Stimulated activated CD4-positive, alpha-beta T cell treated with anti-CD3 and anti-CD28 coated beads, Interleukin-1b, Interleukin-23, amount 100 ng/mL, for 1 hour (primary cell): ENCODE data around the gene NR5A2.

Experiments
- DNase-seq, 2 donors: peaks; one replicate each; pipeline ENCODE4 v3.0.0-alpha.2; 2020; ENCODE audit warnings: low read depth in 2 of 2

Gene NR5A2

GRCh38 chr1:200124309-200124708 is 96.8 kb downstream of the NR5A2 start:
- no peak for DNase-seq

GRCh38 chr1:200128081-200128480 is 100.6 kb downstream of the NR5A2 start:
- no peak for DNase-seq

GRCh38 chr1:200128944-200129879 is 101.7 kb downstream of the NR5A2 start:
- no peak for DNase-seq

- no peak for DNase-seq
Measured at GRCh38 chr1:200130552-200130951, 103.0 kb downstream of the NR5A2 start.

GRCh38 chr1:200131551-200132125 is 104.1 kb downstream of the NR5A2 start:
- DNase-seq = no peak

DNA sequence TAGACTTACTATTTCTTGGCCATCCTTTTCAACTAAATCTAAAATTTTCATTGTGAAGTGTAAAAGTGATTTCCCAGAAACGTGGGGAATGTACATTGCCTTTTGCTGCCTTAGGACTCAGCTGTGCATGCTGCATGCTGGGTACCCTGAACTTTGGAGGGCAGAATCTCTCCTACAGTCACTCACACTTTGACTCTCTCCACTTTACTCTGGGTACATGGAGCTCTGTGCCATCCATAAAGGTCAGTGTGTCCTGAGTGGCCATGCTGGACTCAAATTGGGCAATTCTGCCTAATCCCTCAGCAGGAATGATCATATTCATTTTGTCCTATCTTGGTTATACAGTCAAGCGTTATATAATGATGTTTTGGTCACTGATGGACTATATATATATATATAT is 105.6 kb downstream of the NR5A2 start:
- DNase-seq = no peak

DNA sequence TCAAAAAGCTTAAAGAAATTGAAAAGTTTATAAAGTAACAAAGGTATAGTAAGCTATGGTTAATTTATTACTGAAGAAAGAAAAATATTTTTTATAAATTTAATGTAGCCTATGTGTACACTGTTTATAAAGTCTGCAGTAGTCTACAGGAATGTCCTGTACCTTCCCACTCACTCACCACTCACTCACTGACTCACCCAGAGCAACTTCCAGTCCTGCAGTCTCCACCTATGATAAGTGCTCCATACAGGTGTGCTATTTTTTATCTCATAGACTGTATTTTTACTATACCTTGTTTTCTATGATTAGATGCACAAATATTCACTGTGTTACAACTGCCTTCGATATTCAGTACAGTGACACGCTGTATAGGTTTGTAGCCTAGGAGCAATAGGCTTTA is 106.6 kb downstream of the NR5A2 start:
- DNase-seq = no peak

DNA sequence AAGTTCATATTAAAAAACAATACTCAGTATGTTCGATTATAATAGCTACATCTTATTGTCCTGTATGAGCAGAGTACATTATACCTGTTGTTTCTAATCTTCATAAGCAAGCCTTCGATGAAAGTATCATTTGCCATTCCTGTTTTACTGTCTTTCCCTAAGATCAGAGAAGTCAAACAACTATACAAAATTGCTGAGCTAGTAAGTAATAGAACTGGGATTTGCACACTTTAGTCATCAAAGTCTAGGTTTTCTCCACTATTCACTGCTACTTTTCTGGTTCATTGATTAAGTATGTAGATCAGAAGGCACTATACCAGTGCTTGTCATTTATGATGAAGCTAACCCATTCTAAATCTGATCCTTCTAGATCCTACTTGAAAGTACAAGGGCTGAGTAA is 108.9 kb downstream of the NR5A2 start:
- no peak for DNase-seq

- no peak for DNase-seq
Measured at GRCh38 chr1:200139661-200140250, 112.2 kb downstream of the NR5A2 start.

DNA sequence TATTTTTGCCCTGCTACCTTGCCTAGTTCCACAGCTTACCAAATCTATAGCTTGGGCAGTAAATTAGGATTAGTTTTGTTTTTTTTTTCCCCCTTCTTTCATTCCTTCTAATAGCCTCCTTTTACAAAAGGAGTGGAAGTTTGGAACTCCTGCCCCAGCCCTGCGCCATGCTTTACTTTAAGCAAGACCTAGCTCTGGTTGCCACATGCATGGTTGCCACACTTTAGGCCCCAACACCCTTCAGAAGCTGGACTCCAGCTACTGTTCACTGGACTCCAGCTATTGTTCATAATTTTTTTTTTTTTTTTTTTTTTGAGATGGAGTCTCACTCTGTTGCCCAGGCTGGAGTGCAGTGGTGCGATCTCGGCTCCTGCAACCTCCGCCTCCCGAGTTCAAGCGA is 115.8 kb downstream of the NR5A2 start:
- DNase-seq = no peak

GRCh38 chr1:200146100-200146499 is 118.6 kb downstream of the NR5A2 start:
- DNase-seq = no peak

- no peak for DNase-seq
Measured at GRCh38 chr1:200147094-200147493, 119.6 kb downstream of the NR5A2 start.

DNA sequence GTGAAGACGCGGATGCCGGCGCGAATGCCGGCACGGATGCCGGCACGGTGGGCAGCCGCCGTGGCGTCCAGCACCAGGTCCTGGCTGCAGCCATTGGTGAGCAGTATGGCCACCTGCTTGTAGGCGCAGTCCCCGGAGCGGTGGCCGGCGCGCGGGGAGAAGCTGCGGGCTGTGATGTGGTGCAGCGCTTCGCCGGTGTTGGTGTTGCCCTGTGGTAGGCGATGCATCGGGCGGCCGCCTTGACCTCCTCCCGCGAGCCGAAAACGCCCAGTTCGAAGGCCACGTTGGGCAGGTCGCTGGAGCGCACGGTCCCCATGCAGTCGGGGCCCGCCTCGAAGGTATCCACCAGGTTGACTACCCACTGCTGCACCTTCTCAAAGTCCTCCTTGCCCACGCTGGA is 120.2 kb downstream of the NR5A2 start:
- no peak for DNase-seq

DNA sequence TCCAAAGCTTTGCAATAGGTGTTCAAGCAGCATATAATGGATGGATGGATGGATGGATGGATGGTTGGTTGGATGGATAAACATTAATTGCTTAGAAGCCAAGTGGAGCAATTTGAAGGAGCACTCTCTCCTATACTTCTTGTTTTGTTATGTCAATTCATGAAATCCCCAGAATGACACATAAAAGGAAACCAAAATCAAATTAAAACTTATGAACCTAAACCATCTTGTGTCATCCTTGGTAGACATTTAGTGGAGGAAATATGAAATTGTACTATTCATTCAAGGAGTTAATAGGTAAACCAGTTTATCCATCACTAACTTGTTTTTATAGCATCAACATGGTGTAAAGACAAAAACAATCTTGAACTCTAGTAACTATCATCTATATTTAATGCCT is 122.5 kb downstream of the NR5A2 start:
- DNase-seq = no peak

GRCh38 chr1:200150721-200151120 is 123.2 kb downstream of the NR5A2 start:
- no peak for DNase-seq

DNA sequence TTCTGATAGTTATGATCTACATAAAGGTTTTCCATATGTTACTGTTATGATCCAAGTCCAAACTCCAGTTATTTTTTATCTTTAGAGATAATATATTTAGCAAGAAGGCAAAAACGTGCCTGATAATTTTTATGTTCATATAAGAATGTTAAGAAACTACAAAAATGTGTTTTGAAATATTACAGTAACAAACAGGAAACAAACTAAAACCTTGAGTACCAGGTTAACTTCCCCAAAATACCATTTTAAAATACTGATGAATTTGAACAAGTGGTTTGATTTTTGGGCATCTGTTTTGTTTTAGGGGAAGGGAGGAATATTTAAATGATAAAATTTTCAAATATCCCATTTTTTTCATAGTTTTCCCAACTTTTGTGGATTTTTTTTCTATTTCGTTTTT is 124.8 kb downstream of the NR5A2 start:
- no peak for DNase-seq

GRCh38 chr1:200153277-200154055 is 126.0 kb downstream of the NR5A2 start:
- peak; percentile 7 to 13 for DNase-seq

- DNase-seq = peak in 1 of 2 donors; percentile 15
Measured at GRCh38 chr1:200154069-200154767, 126.7 kb downstream of the NR5A2 start.

DNA sequence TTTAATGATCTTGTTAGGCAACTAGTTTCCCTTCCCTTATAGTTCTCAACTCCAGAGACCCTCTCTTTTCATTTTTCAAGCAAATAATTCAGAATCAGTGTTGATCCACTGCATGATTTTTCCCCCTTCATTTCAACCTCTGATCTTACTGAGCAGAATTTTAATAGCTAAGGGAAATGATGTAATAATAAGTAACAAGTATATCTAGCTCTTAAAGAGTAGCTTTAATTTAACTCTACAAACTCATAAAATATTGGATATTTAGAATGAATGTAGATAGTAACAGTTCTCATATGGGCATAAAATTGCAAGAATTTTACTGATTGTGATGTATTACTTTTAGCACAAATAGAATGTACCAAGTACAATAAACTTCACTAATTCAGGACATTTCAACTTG is 130.2 kb downstream of the NR5A2 start:
- no peak for DNase-seq

DNA sequence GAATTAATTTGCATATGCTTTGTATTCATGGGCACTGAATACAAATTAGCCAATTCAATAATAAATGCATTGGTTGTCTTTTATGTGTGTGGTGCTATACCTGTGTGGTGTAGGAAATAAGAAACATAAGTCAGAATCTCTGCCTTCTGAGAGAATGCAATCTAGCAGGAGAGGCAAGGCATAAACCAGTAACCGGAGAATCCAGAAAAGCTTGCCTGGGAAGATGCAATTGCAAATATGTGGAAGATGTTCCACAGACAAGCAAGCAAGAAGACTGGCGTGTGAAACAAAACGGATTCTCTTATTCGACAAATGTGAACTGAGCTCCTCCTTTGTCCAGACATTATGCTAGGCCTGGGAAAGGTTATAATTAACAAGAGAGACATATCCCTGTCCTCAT is 134.3 kb downstream of the NR5A2 start:
- DNase-seq = no peak

- no peak for DNase-seq
Measured at GRCh38 chr1:200162258-200162657, 134.7 kb downstream of the NR5A2 start.

- DNase-seq = no peak
Measured at GRCh38 chr1:200162877-200163276, 135.4 kb downstream of the NR5A2 start.
